Smooth muscle cell of the brain vasculature (primary cell): ENCODE measurements around the gene SELENOS.

ENCODE experiments used
- DNase-seq: peaks from one replicate; pipeline ENCODE4 v3.0.0-alpha.2; 2012; ENCODE audit warnings: low read depth, low spot score

Gene SELENOS

GRCh38 chr15:101276501-101277037 lies 716 bp downstream of the SELENOS start:
- no peak for DNase-seq

GRCh38 chr15:101275018-101275417 lies 2.3 kb downstream of the SELENOS start:
- DNase-seq, result no peak

GRCh38 chr15:101273534-101273933 lies 3.8 kb downstream of the SELENOS start:
- no peak for DNase-seq

GRCh38 chr15:101272584-101272983 lies 4.7 kb downstream of the SELENOS start:
- DNase-seq, result no peak

DNA sequence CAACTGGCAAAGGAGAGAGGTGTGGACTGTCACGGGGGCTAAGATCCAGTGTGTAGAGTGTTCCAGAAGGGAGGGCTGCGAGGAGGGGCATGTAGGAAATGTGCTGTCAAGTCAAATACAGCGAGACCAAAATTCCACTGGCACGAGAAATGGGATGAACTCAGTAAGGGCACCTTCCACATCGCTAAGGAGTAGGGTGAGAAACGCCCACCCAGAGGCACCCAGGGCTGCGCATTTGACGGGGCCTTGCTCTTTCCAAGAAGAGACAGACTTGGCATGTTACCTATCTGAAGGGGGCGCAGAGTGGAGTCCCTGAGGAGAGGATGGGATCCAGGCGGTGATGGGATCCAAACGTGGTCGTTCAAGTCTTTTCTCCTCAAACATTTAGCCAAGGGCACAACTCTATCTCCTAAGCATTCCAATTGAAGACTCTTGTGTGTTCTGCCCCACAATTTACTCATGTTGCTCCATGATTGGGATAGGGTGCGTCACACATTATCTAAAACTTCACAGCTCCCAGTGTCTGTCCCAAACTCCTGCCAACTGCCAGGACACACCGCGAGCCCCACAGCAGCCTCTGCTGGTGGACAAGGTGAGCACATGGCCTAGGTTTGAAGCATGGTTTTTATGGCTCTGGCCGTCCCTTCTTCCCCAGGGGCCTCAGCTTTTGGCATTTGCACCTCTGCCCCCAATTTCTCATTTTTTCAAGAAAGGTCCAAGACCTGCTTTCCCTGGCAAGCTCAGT lies 7.6 kb downstream of the SELENOS start:
- DNase-seq, result no peak

DNA sequence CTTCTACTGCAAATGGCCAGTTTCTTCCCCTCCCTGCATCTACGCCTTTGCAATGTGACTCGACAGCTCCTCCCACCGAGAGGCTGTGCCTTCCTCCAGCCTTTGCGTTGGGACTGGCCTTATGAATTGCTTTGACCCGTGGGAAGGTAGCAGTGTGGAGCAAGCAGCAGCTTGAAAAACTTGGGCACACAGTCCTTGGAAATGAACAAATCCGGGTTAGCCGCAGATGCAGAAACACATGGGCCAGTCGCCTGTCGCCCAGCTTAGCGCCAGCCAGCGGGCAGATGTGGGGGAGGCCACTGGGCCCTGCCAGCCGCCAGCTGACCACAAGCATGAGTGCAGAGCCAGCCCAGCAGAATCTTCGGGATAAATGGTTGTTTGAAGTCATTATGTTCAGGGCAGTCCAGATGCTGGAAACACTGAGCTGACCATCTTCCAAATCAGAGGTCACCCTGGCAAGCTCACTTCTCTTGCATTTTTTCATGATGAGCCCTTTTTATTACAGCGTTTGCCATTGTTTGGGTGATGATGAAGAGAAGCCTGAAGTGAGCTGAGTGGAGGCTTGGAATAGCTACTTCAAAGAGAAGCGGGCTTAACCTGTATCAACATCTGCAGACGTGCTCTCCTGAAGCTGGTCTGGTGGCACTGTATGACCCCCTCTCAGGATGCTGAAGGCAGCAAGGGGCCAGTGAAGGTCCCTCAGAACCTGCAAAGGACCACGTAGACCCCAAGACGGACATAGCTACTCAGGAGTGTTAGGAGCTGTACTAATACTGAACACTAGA lies 9.8 kb downstream of the SELENOS start:
- no peak for DNase-seq

DNA sequence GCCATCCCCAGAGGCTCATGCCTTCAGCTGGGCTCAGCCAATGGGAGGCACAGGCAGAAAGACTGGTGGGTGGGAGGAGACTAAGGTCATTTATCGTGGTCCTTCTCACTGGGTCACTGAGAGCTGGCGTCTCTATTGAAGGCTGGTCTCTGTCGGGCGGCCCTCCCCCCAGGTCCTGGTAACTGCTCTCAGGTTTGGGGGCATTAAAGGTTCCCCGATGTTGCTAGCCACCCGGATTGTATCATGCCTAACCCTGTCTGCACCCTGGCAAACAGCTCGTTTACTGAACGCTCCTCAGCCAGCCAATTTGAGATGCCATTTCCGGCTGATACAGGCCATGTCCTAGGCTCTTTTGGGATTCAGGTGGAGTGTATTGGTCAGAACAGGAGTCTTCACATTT lies 10.5 kb downstream of the SELENOS start:
- DNase-seq, result no peak

DNA sequence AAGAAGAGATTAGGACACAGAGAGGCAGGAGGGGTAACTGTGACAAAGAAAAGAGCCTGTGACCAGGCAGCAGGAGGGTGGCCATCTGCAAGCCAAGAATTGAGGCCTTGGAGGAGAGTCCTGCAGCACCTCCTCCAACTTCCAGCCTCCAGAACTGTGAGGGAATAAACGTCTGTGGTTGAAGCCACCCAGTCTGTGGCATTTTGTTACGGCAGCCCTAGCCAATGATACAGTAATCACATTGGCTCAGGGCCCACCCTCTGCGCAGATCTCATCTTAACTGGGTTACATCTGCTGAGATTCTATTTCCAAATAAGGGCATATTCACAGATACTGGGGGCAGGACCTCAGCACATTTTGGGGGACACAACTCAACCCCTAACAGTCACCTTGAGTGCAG lies 11.3 kb downstream of the SELENOS start:
- DNase-seq, result no peak

DNA sequence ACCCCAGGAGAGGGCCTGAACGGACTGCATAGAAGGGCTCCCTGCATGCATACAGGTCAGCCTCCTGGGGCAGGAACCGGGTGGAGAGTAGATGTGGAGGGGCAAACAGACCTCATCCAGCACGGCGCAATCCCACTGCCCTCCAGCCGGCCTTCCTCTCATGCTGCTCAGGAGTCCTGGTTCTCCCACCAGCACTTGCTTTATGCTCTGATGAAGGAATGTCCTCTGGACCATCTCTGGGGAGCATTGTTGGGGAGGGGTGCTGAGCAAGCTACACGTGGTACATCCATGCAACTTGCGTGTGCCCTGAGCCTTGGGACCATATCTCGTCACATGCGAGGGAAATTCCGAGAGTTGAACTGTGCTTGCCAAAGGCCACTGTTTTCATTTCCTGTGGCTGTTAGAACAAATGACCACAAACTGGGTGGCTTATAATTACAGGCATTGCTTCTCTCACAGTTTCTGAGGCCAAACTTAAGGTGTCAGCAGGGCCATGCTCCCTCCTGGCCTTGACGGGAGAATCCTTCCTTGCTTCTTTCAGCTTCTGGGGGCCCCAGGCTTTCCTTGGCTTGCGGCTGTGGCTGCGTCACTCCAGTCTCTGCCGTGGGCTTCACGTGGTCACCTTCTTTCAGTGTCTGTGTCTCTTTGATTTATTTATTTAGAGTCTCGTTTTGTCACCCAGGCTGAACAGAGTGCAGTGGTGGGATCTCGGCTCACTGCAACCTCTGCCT lies 12.2 kb downstream of the SELENOS start:
- no peak for DNase-seq

DNA sequence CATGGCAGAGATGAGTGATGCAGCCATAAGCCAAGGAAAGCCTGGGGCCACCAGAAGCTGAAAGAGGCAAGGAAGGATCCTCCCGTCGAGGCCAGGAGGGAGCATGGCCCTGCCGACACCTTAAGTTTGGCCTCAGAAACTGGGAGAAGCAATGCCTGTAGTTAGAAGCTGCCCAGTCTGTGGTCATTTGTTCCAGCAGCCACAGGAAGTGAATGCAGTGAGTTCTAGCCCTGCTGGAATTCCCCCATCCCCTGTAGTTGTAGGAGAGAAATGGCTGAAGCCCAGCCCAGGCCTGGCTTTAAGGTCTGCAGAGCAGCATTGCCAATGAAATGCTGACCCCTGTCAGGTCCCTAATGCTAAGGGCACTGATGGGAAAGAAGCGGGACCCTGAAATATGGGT lies 13.3 kb downstream of the SELENOS start:
- DNase-seq, result no peak

- no peak for DNase-seq
Measured at GRCh38 chr15:101262551-101262950, 14.7 kb downstream of the SELENOS start.

DNA sequence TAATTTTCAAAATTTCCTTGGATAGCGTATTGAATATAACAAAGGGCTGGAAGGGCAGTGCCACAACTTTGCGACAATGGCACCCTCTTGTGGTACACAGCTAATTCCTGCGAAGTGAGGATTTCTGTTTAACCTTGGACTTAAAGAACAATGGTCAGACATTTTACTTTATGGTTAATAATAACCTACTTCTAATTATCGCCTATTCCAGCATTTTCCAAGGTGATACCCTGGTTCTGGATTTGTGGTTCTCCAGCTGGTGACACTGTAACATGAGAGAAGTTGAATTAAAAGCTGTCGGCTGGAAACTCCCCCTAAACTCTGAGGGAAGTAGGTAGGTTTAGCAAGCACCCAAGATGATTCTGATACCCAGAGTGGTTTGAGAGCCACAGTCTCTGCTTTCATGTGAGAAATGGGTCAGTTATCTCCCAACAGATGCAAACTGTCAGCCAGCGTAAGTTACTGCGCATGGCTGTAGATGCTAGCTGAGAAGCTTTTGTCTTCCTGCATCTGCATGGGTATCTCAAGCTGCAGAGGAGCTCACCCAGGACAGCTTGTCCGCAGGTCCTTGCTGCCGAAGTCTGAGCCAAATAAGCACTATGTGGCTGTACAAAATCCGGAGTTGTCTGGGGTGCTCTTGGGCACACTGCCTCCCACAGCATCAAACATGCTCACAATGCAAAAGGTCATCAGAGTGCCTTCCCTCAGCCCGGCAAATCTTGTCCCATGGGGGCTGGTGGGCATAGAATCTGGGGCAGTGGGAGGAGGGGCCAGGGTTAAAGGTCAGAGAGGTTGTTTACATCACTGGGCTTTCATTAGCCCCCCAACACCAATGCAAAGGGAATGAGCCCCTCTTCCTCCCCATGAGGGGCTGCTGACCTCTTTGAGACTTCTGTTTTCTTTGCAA lies 18.8 kb downstream of the SELENOS start:
- DNase-seq, result peak; percentile 67

GRCh38 chr15:101256757-101257156 lies 20.5 kb downstream of the SELENOS start:
- DNase-seq, result no peak

DNA sequence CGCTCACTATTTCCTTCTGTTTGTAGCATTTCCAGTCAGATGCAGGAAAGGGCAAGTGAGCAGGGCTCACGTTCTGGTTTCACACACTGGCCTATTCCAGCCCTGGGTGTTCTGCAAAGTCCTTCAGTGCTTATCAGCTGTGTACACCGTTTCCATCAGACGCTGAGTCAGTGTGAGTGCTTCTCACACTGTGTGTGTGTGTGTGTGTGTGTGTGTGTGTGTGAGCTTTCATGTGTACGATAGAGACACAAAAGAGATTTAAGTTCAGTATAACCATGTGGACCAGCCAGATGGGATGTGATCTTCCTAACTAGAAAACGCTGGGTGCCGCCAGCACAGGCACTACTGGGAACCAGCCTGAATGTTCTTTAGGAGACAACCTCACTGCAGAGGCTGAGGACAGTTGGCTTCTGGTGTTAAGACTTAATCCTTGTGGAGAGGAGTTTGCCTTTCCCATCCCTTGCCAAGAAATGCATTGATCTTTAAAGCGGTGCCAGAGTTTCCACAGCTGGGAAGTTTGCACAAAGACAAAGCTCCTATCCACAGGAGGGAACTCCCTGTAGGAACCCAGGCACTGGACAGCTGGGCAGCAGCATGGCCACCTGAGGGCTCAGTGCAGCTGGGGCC lies 21.6 kb downstream of the SELENOS start:
- peak; percentile 69 for DNase-seq

DNA sequence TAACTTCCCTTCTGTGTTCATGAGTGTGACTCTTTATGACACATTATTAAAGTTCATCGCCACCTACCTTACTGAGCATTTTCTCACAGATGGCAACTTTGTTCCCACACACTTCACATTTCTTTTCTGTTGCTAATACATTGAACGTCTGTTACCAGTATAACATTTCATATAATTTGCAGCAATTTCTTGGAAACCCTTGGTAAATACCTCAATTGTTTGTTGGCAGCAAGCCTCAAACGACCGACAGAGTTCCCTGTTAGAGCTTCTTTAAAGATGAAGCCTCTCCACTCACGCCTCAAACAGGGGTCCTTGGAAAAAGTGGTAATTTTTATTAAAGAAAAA lies 22.3 kb downstream of the SELENOS start:
- no peak for DNase-seq

DNA sequence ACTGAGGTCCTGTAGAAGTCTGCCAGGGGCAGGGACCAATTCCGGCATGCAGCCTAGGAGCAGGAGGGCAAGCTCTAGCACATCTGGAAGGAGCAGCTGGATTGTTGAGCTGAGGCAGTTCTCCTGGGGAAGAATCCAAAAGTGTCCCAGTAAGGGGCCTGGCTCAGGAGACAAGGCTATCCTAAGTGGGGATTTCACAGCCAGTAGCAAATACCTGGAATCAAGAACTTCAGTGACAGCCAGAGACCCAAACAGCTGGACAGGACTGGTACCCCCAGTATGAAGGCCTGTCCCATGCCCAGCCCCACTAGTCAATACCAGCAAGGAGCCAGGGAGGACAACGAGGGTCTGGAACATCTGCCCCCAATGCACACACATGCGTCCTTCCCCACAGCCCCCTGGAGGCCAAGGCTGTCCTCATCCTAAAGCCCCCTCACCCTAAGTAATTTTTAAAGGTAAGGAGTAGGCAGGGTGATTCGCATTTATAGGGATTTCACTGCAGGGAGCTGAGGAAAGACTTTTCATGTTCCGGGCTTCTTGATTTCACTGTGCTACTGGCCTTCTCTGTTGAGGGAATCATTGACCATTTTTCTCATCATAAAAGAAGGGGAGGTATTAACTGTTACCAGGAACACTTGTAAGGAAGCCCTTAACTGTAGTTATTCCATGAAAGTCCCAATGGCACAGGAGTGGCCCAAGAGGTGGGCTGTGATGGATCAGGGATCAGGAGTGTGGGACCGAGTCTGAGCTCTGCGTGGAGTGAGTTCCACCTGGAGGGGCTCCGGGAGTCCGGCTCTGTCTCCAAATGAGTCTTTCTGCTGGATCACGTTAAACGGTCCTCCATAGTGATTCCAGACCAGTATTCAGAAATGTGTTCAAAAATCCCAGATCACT lies 22.9 kb downstream of the SELENOS start:
- no peak for DNase-seq

DNA sequence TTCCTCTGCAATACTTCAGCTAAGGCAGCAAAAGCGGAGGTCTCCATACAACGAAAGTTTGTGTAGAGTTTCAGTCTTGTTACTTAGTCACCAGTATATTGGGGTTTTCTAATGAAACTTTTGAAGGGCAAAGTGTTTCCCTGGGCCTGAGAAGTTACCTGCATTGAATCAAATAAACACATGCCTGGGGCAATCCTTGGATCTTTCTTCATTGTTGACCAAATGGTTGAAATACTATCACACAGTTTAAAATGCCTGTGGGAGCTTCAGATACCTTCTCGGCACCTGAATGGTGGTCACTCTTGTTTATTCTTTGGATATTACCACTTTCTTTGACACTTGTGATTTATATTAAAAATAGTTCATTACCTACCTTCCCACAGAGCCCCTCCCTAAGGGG lies 24.4 kb downstream of the SELENOS start:
- DNase-seq, result no peak

GRCh38 chr15:101251830-101252820 lies 25.2 kb downstream of the SELENOS start, which contains the start of gene CHSY1:
CHSY1 (minus strand) TSS chr15:101252048; CDS start chr15:101251456, 592 bp downstream.
- DNase-seq, result peak; percentile 86
